Activated T-helper 1 cell treated with anti-CD3 and anti-CD28 coated beads, Interleukin-12 subunit alpha, Interleukin-12 subunit beta, Interleukin-2, Interleukin-4 antibody, amounts not matched to agents 30 ng/mL and 10 ng/mL and 1 ng/mL, durations not matched to agents 14 hours and 24 hours and 36 hours (primary cell): Measurements from ENCODE around the gene SLC24A5. TPM values are rescaled to one million over a fixed set of nuclear protein-coding genes. Genes with fewer than 3 reads are reported as not detected.
A peak's percentile ranks its signal among the peaks of the same experiment; 100 is the strongest.

Source experiments
- DNase-seq: peaks from one replicate; pipeline ENCODE4 v3.0.0; 2021; ENCODE audit warnings: low spot score
- H3K27ac Mint-ChIP-seq: one replicate; pipeline ENCODE4 v1.8.0; 2021; ENCODE audit warnings: mild to moderate bottlenecking, mixed read lengths
- H3K27me3 Mint-ChIP-seq: one replicate; pipeline ENCODE4 v1.8.0; 2022; ENCODE audit warnings: mild to moderate bottlenecking, moderate library complexity, mixed read lengths; ENCODE audit not compliant: insufficient read depth
- H3K36me3 Mint-ChIP-seq: one replicate; pipeline ENCODE4 v1.8.0; 2021; ENCODE audit warnings: low read depth, mixed read lengths
- H3K4me1 Mint-ChIP-seq: one replicate; pipeline ENCODE4 v1.8.0; 2021; ENCODE audit warnings: low read depth, mixed read lengths
- H3K4me3 Mint-ChIP-seq: one replicate; pipeline ENCODE4 v1.8.0; 2021; ENCODE audit warnings: mild to moderate bottlenecking, moderate library complexity, mixed read lengths
- H3K9me3 Mint-ChIP-seq: one replicate; pipeline ENCODE4 v1.8.0; 2021; ENCODE audit warnings: mixed read lengths
- intact Hi-C: fragments of 100-400 bp; cut with micrococcal nuclease; formaldehyde crosslinking; loops from one replicate; pipeline ENCODE4 v1.15.1; 2024
- total RNA-seq: library from RNA; stranded (reverse); gene quantifications from 2 replicates; pipeline ENCODE4 v1.2.3, GENCODE V29; 2022

SLC24A5 gene
- total RNA-seq, 1 donor from 2014 or later = not detected

DNA sequence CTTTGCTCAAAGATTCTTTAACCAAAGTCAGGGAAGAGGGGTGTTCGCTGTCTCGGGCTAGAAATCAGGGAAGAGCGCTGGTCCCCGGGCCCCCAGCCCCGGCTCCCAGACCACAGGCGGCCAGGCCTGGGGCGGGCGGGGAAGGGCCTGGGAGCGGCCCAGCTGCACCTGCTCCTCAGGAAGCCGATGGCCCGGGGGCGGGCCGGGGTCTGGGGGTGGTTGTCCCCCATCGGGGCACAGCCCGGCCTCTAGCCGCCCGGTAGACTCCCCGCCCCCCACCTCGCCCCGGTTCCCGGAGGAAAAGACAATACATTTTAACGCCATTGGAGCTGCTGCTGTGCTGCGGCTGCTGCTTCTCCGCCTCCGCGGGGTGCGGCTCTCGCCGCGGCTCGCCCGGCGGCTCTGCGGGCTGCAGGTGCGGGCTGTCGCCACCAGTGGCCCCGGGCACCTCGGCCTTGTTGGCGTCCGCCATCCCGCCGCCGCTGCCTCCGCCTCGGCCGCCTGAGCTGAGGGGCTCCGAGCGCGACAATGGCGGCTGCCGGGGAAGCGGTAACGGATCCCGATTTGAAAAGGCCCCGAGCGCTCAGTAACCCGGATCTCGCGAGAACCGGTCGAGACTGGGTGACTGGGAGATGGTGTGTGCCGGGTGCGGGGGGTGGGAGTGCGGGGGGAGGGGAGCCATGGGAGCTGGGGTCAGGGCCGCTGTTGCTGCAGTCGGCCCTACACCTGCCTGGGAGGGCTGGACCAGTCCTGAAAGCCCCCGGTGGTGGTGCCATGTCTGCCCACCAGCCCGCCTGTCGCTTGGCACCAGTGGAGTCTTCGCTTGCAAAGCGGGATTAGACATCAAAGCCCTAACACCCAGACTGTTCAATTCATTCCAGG, 57.2 kb downstream of the SLC24A5 start, which contains the start of gene MYEF2:
TSS of gene MYEF2 (minus strand) at position 530 of the 882 bp plus-strand sequence. CDS start at position 472, 58 bp downstream.
- intact Hi-C loops = loop anchor here (1.0 kb wide), 2 partner anchors 13 to 154 kb away; partner anchors contain the start of gene CTXN2
- peaks cover 5% of the 10 kb centered on the region for H3K36me3 Mint-ChIP-seq
- H3K9me3 Mint-ChIP-seq = peaks cover 9% of the 10 kb centered on the region
- peaks cover 19% of the 10 kb centered on the region for H3K4me1 Mint-ChIP-seq
- DNase-seq = peak; percentile 70
- peak within 1 kb of the TSS; percentile 90 for H3K4me3 Mint-ChIP-seq
- peaks cover 25% of the 10 kb centered on the region for H3K27me3 Mint-ChIP-seq
- peak within 1 kb of the TSS; percentile 90 for H3K27ac Mint-ChIP-seq

DNA sequence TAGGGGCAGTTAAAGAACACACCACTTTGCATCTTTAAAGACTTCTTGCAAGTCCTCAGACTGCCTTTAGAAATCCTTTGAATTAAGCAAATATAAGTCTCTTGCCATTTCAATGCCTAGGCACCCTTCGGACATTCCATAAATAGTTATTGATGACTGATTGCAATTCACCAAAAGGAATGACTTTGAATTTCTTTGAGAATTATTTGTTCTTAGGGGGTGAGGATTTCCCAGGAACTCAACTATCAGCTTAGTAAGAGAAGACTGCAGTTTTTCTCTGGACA, 57.8 kb downstream of the SLC24A5 start:
- Mint-ChIP-seq H3K9me3 (peaks cover 4% of the 10 kb centered on the region), H3K27me3 (peaks cover 28% of the 10 kb centered on the region), H3K4me3 (peak overlapping the region; percentile 57), H3K4me1 (peaks cover 19% of the 10 kb centered on the region), H3K27ac (no peak overlapping the region), H3K36me3 (peaks cover 3% of the 10 kb centered on the region)
- no peak for DNase-seq
- intact Hi-C loops = loop anchor here (1.0 kb wide), 2 partner anchors 13 to 154 kb away; partner anchors contain the start of gene CTXN2

DNA sequence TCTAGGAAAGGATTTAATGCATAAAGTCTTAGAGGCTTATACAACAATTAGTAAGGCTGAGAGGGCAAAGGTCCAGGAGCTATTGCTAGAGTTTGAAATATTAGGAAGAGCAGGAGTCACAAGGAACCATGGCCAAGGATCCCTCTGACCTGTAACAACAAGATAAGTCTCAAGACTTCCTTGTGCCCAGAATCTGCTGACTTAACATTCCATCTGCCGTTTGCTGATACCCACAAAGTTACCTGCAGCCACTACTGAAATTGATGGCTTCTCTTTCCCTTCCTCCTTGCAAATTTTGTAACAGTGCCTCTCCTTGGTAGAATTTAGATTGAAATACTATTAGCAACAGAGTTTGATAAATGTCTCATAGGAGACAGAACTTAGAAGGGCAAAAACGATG, 62.0 kb downstream of the SLC24A5 start:
- H3K27me3 Mint-ChIP-seq = peaks cover 26% of the 10 kb centered on the region
- intact Hi-C loops = no loop called here
- H3K9me3 Mint-ChIP-seq = no peaks in the 10 kb centered on the region
- no peak overlapping the region for H3K4me3 Mint-ChIP-seq
- no peak for DNase-seq
- no peaks in the 10 kb centered on the region for H3K36me3 Mint-ChIP-seq
- no peak overlapping the region for H3K27ac Mint-ChIP-seq
- H3K4me1 Mint-ChIP-seq = no peaks in the 10 kb centered on the region

DNA sequence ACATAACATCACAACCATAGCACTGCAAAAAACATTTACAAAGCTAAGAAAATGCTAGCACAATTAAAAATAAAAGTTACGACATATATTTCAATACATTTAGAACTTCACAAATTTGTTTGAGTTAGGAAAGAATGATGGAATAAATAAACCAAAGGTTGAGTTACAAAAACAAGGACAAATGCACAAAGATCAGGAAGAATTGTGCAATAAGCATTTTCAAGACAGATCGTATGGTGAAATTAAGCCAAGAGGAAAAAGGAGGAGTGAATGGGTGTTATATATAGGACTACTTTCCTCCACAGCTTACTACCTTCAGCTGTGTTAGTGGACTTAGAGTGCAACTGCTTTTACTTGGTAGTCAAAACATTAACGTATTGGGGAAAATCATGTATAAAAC, 64.7 kb downstream of the SLC24A5 start:
- intact Hi-C loops = no loop called here
- Mint-ChIP-seq H3K4me1 (no peaks in the 10 kb centered on the region), H3K9me3 (no peaks in the 10 kb centered on the region), H3K27ac (no peak overlapping the region), H3K36me3 (no peaks in the 10 kb centered on the region), H3K4me3 (no peak overlapping the region), H3K27me3 (peaks cover 19% of the 10 kb centered on the region)
- no peak for DNase-seq

DNA sequence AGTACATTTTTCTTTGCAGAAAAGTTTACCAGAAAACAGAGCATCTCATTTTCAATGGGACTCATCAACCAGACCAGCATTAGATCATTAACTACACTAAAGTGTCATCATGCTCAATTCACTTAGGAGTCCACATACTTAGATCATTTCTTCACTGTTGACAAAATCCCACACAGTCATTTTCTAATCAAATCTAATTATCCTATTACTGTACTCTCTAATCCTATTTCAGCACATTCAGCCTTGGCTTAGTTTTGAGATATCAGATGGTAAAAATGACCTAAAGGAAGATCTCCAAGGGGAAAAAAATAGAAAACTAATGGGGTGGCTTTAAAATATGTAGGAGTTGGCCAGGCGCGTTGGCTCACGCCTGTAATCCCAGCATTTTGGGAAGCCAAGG, 65.5 kb downstream of the SLC24A5 start:
- H3K27ac Mint-ChIP-seq = no peak overlapping the region
- intact Hi-C loops = no loop called here

DNA sequence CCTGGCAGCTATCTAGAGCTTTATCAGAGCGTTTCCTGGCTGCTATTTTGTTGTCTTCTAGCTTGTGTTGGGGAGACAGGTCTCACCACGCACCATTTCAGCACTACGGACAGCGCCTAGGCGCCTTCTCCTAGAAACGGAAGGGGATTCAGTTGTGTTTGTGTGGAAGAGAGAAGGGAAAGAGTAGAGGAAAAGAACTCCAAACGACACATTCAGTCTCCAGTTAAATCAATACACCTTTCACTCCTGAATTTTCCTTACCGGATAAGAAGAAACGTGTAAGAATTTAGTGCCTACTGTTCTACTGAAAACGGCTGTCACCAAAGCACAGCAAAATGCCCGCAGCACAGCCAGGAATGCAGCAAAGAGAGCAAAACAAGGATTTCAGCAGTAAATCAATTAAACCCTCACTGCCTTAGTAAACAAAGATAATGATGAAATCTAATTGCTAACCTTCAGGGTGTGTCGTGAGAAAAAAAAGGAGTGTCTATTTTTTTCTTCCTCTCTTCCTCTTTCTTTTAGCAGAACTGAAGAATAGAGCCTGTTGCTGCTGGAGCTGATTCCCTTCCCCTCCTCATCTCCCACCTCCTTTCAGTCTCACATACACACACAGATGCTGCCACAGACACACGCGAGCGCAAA, 70.3 kb downstream of the SLC24A5 start:
- Mint-ChIP-seq H3K4me1 (peaks cover 8% of the 10 kb centered on the region), H3K4me3 (no peak overlapping the region), H3K36me3 (no peaks in the 10 kb centered on the region), H3K27ac (no peak overlapping the region), H3K27me3 (peaks cover 19% of the 10 kb centered on the region), H3K9me3 (no peaks in the 10 kb centered on the region)
- intact Hi-C loops = loop anchor here (1.0 kb wide), 1 partner anchor 13 kb away; the partner anchor contains the start of gene MYEF2
- peak; percentile 28 for DNase-seq

More for the DNA sequence above, 65.5 kb downstream of the SLC24A5 start:
- Mint-ChIP-seq H3K36me3 (no peaks in the 10 kb centered on the region), H3K27me3 (peaks cover 21% of the 10 kb centered on the region), H3K4me1 (peaks cover 5% of the 10 kb centered on the region), H3K9me3 (no peaks in the 10 kb centered on the region), H3K4me3 (no peak overlapping the region)
- no peak for DNase-seq

DNA sequence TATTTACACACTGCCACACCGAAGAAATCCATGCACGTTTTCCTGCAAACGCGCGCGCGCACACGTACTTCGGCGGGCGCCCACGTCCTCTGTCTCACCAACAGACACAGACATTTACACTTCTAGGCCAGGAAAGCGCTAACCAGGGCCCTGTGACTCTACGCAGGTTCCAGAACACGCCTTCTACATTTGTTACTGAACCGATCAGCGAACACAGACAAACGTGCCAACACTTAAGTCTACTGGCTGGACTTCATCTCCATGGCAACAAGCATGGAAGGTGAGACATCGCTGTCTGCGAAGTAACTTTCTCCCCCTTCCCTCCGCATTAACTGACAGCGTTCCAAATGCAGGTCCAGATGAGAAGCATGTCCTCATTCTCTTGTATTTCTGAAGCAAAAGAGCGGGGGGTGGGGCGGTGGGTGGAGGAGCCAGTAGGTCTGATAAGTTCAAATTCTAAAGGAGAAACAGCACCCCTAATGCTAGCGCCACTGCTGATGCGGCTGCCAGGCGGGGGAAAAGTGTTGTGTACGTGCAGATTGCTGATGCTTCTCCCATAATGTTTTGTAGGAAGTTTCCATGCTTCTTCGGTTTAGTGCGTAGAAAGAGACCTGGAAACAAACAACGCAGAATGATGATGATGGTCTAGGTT, 70.9 kb downstream of the SLC24A5 start, which contains the start of gene CTXN2:
TSS of gene CTXN2 (plus strand) at position 92 of the 652 bp plus-strand sequence. CDS start 9,636 bp downstream, outside the sequence.
- no peak for DNase-seq
- no peak within 1 kb of the TSS for H3K27ac Mint-ChIP-seq
- no peaks in the 10 kb centered on the region for H3K9me3 Mint-ChIP-seq
- H3K4me1 Mint-ChIP-seq = peaks cover 8% of the 10 kb centered on the region
- H3K27me3 Mint-ChIP-seq = peaks cover 19% of the 10 kb centered on the region
- intact Hi-C loops = loop anchor here (1.0 kb wide), 1 partner anchor 13 kb away; the partner anchor contains the start of gene MYEF2
- no peak within 1 kb of the TSS for H3K4me3 Mint-ChIP-seq
- H3K36me3 Mint-ChIP-seq = no peaks in the 10 kb centered on the region

Other genes with a start within 250 kb of the SLC24A5 start
- gene MYEF2, start 57.3 kb downstream of the SLC24A5 start, total RNA-seq = 20.3 and 21.1 TPM in 2 replicates
- gene CTXN2, start 70.7 kb downstream of the SLC24A5 start, total RNA-seq = not detected in 2 replicates
- not detected in 2 replicates for gene SLC12A1, start 85.3 kb downstream of the SLC24A5 start, total RNA-seq
- gene DUT, start 210.4 kb downstream of the SLC24A5 start, total RNA-seq = 244 and 252 TPM in 2 replicates